Measurements from ENCODE around the gene DCUN1D4.
"Not testable (repeated sequence)": the region's sequence is repeated elsewhere in the genome, so short reads cannot be mapped to it uniquely, and the experiment has no call there.

The DCUN1D4 gene

DNA sequence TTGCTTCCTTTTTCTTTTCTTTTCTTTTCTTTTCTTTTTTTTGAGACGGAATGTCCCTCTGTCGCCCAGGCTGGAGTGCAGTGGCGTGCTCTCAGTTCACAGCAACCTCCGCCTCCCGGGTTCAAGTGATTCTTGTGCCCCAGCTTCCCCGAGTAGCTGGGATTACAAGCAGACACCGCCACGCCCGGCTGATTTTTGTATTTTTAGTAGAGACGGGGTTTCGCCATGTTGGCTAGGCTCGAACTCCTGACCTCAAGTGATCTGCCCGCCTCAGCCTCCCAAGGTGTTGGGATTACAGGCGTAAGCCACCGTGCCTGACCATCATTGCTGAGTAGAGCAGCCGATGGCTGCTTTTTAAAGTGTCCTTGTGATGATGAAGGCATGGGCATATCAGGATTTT lies 50.4 kb downstream of the DCUN1D4 start:
- not testable (repeated sequence) for DNase-seq (ENCODE audit: low read depth, low spot score)

GRCh38 chr4:51894059-51894645 lies 51.2 kb downstream of the DCUN1D4 start:
- peak; percentile 8 for DNase-seq (ENCODE audit: low read depth, low spot score)

- DNase-seq (ENCODE audit: low read depth, low spot score), result no peak
These were observed 52.2 kb downstream of the DCUN1D4 start for GRCh38 chr4:51895158-51895557.

DNA sequence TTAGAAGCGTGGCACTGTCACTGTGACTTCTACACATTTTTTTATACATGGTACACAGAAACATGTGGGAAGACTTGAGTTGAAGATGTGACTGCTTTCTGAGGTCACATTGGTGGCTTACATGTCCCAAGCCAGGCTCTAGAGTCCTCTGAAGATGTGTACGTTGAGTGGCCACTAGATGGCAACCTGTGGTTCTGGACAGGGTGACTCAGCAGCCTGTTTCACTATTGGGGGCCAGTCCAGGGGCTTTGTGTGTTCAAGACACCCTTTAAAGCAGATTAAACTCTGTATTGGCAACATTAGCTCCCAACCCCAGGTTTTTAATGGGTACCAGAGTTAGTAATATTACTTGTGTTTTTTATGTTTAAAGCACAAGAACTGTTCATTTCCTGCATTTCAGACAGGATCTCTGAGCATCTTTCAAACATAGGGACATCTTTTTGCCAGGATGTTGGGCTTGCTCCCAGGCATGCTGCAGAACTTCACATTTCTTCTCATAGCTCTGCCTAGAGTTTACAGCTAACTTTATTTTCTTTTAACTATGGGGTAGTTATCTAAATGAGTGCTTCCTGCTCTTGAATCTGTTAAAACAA lies 53.0 kb downstream of the DCUN1D4 start:
- peak; percentile 15 for DNase-seq (ENCODE audit: low read depth, low spot score)

- DNase-seq (ENCODE audit: low read depth, low spot score), result no peak
These were observed 58.4 kb downstream of the DCUN1D4 start for GRCh38 chr4:51901363-51901762.

DNA sequence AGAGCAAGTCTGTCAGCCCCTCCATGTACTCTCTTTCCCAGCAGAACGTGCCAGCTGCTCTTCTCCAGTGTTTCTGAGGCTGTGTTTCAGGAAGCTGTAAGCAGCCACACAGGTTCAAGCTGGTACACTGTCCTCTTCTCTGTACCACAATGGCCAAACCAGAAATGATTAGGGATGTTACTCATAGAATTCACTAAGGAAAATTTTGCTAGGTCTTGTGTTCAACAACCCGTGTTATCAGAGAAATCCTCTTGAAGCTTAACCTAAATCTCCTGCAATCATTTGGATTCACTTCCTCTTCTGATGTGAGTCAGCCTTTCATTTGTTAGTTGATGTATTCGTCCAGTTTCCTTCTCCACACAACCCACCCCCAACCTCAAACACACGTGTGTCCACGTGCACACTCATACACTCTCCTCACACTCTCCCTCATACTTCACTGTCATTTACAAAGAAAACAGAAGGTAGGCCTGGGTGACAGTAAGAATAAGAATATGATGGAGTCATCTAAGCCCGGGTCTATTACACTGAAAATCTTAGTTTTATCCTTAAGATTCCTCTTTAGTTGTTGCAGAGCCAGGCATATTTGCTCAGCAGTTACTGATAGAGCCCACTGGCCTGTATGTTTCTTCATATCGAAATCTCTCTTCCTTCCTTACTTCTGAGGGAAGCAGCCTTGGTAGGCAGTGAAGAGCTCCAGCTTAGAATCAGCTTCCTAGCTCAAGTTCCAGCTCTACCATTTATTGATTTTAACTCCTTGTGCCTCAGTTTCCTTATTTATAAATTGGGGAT lies 63.4 kb downstream of the DCUN1D4 start:
- DNase-seq (ENCODE audit: low read depth, low spot score), result no peak

DNA sequence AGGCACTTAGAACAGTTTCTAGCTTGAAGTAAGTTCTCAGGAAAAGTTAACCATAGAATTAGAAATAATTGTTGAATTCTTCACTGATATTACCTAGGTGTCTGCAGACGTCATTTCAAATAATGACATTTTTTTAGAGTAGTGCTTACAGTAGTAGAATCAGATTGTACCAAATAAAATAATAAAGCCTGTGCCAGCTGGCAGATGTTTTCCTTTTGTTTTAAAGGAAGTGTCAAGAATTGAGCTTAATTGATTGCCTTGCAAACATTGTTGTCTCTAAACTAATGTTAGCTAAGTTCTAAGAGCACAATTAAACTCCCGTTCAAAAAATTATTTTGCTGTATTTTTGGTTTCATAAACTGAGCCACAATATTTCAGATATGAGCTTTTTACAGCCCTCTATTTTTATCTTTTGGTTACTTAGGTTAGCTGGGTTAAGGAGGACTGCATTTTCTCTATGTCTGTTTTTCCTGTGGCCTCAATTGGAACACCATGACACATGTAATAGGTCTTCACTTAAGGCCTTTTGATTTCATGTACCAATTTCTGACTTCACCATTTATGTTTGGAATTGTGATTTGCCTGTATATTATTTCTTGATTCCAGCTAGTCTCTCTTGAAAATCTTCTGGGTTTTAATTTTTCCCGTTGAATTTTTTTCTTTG lies 64.2 kb downstream of the DCUN1D4 start:
- DNase-seq (ENCODE audit: low read depth, low spot score), result no peak

GRCh38 chr4:51909236-51909703 lies 66.3 kb downstream of the DCUN1D4 start:
- no peak for DNase-seq (ENCODE audit: low read depth, low spot score)

- DNase-seq (ENCODE audit: low read depth, low spot score), result no peak
These were observed 75.3 kb downstream of the DCUN1D4 start for GRCh38 chr4:51918251-51918650.

DNA sequence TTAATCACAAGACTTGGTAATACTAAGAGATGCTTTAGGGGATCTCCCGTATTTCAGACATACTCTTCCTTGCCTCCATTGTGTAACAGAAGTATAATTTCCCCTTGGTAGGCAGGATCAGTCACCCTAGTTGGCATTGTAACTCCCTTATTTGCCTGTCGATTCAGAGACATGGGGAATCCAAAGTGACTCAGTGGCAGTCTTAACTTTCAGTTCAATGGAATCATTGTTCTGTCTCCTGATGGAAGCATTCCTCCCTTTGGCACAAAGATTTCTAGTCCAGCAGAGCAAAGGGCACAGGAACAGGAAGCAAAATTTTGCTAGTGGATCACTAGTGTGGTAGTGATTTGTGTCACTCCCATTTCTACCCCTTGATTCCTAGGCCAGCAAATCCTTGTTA lies 80.4 kb downstream of the DCUN1D4 start:
- no peak for DNase-seq (ENCODE audit: low read depth, low spot score)

DNA sequence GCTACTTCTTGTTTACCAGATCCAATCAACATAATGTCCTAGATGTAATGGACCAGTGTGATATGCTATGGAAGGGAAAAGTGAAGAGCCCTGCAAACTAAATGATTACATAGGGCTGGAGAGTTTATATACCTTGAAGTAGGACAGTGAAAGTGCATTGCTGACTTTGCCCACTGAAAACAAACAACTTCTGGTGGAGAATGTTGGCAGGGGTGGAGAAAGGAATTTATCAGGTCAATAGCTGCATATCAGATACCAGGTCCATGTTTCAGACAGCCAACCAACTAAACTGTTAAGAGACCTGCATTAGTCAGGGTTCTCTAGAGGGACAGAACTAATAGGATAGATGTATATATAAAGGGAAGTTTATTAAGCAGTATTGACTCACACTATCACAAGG lies 82.4 kb downstream of the DCUN1D4 start:
- DNase-seq (ENCODE audit: low read depth, low spot score), result no peak

GRCh38 chr4:51930557-51930956 lies 87.6 kb downstream of the DCUN1D4 start:
- no peak for DNase-seq (ENCODE audit: low read depth, low spot score)

GRCh38 chr4:51931461-51931860 lies 88.5 kb downstream of the DCUN1D4 start:
- DNase-seq (ENCODE audit: low read depth, low spot score), result no peak

DNA sequence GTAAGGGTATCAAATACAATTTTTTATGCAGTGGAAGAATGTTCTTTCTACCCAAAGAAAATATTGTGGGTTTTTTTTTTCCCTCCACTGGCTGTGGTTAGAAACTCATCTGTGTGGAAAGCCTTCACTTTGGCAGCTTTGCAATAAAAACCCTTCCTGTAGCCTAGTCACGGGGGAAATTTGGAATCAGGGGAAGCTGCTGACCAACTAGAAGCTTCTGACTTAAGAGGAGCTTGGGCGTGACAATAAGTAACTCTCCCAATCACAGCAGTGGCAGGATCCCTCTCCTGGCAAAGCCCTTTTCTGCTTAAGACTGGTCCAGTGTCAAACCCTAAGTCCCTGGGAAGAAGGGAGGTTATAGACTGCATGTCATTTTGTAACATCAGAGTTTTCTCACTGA lies 89.3 kb downstream of the DCUN1D4 start:
- DNase-seq (ENCODE audit: low read depth, low spot score), result no peak

DNA sequence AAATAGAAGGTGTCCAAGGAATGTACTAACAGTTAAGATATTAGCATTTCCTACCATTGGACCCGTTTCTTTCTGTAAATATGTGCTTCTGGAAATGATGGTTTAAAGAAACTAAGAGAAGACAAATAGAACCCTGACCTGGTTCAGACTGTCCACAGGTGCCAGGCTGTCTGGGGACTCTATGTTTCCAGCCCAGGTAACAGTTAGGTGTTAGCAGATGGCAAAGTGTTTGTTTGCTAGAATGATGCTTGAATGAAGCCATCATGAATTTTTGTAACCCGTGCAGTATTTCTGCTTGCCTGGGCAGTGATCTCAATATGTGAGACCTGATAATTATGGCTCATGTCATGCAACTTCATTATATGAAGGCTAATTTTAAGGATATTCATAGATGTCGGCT lies 89.7 kb downstream of the DCUN1D4 start:
- no peak for DNase-seq (ENCODE audit: low read depth, low spot score)

DNA sequence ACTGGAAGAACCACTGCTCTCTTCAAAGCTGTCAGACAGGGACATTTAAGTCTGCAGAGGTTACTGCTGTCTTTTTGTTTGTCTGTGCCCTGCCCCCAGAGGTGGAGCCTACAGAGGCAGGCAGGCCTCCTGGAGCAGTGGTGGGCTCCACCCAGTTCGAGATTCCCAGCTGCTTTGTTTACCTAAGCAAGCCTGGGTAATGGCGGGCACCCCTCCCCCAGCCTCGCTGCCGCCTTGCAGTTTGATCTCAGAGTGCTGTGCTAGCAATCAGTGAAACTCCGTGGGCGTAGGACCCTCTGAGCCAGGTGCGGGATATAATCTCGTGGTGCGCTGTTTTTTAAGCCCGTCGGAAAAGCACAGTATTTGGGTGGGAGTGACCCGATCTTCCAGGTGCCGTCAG lies 97.5 kb downstream of the DCUN1D4 start:
- DNase-seq (ENCODE audit: low read depth, low spot score), result not testable (repeated sequence)

- DNase-seq (ENCODE audit: low read depth, low spot score), result no peak
These were observed 99.3 kb downstream of the DCUN1D4 start for GRCh38 chr4:51942108-51942832.

DNA sequence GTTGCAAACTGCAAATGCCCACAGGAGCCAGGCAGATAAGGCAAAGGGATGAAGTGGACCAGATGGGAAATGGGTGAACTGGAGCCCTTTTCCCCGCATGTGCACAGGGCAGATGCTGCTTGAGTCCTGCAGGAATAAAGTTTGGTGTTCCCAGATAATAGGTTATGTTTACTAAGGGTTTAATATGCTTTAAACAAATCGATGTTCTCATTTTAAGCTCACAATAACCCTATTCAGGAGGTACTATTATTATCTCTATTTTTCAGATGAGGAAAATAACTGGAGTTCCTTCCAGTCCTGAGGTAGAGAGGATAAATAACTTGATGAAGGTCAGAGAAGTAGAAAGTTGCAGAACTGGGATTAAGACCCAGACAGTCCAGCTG lies 99.9 kb downstream of the DCUN1D4 start:
- no peak for DNase-seq (ENCODE audit: low read depth, low spot score)

GRCh38 chr4:51943221-51943620 lies 100.3 kb downstream of the DCUN1D4 start:
- DNase-seq (ENCODE audit: low read depth, low spot score), result no peak

- no peak for DNase-seq (ENCODE audit: low read depth, low spot score)
These were observed 115.4 kb downstream of the DCUN1D4 start for GRCh38 chr4:51958199-51958968.

DNA sequence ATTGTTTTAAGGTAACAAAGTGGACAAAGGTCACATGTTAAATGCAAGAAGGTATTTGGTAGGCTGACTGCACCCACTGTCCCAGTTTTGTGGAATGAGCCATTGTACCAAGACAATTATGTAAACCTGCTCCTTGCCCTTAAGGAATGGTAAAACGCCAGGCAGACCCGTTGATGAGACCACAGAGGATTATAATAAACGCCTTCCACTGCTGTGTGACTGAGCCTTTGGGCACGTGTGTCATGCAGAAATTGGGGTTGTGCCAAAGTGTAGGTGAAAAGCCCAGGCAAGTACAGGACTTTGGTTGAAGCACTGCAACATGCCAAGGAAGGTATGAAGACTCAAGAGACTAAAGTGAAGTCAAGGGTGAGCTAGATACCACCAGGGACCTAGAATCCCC lies 117.5 kb downstream of the DCUN1D4 start:
- DNase-seq (ENCODE audit: low read depth, low spot score), result no peak
